ENCODE data around the gene AUTS2. TPM values are rescaled to one million over a fixed set of nuclear protein-coding genes. Genes with fewer than 3 reads are reported as not detected.

Gene AUTS2
- total RNA-seq, 1 experiment from 2014 or later, result 38.5 TPM

GRCh38 chr7:69577221-69577620 is 21.1 kb upstream of the AUTS2 start:
- peaks cover 13% of the 10 kb centered on the region for H3K4me1 ChIP-seq (ENCODE audit: low read length)
- H3K9ac ChIP-seq (ENCODE audit: low read length), result no peak overlapping the region
- H3K79me2 ChIP-seq (ENCODE audit: low read length), result no peaks in the 10 kb centered on the region
- no peaks in the 10 kb centered on the region for H3K9me3 ChIP-seq (ENCODE audit: low read length)
- H2AFZ ChIP-seq (ENCODE audit: low read length), result no peak overlapping the region
- no peaks in the 10 kb centered on the region for H3K36me3 ChIP-seq (ENCODE audit: insufficient read depth, low read length)
- no peaks in the 10 kb centered on the region for H3K27me3 ChIP-seq (ENCODE audit: low read length)
- DNase-seq, result no peak
- no peak overlapping the region for H3K27ac ChIP-seq (ENCODE audit: low read length)
- no peaks in the 10 kb centered on the region for H4K20me1 ChIP-seq (ENCODE audit: insufficient read depth, low read depth, low read length)
- H3K9me2 ChIP-seq (replicated peaks; ENCODE audit: insufficient read depth, low read length), result no peaks in the 10 kb centered on the region
- no peak overlapping the region for H3K4me2 ChIP-seq (ENCODE audit: low read depth, low read length, poor library complexity, severe bottlenecking)
- no peak overlapping the region for H3K4me3 ChIP-seq (ENCODE audit: low read length)

DNA sequence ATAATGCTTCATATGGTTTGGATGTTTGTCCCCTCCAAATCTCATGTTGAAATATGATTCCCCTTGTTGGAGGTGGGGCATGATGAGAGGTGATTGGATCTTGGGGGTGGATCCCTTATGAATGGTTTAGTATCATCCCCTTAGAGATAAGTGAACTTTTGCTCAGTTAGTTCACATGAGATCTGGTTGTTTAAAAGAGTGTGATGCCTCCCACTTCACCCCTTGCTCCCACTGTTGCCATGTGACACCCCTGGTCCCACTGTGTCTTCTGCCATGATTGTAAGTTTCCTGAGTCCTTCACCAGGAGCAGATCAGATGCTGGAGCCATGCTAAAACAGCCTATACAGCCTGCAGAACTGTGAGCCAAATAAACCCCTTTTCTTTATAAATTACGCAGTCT is 13.1 kb upstream of the AUTS2 start:
- Histone ChIP-seq H3K36me3 (ENCODE audit: insufficient read depth, low read length) (no peaks in the 10 kb centered on the region), H3K27me3 (ENCODE audit: low read length) (no peaks in the 10 kb centered on the region), H3K9ac (ENCODE audit: low read length) (no peak overlapping the region), H2AFZ (ENCODE audit: low read length) (no peak overlapping the region), H4K20me1 (ENCODE audit: insufficient read depth, low read depth, low read length) (no peaks in the 10 kb centered on the region), H3K4me2 (ENCODE audit: low read depth, low read length, poor library complexity, severe bottlenecking) (no peak overlapping the region), H3K27ac (ENCODE audit: low read length) (no peak overlapping the region), H3K9me3 (ENCODE audit: low read length) (no peaks in the 10 kb centered on the region), H3K79me2 (ENCODE audit: low read length) (no peaks in the 10 kb centered on the region), H3K9me2 (replicated peaks; ENCODE audit: insufficient read depth, low read length) (no peaks in the 10 kb centered on the region), H3K4me3 (ENCODE audit: low read length) (no peak overlapping the region), H3K4me1 (ENCODE audit: low read length) (peaks cover 7% of the 10 kb centered on the region; the same call in 1 of the 2 replicates)
- no peak for DNase-seq

DNA sequence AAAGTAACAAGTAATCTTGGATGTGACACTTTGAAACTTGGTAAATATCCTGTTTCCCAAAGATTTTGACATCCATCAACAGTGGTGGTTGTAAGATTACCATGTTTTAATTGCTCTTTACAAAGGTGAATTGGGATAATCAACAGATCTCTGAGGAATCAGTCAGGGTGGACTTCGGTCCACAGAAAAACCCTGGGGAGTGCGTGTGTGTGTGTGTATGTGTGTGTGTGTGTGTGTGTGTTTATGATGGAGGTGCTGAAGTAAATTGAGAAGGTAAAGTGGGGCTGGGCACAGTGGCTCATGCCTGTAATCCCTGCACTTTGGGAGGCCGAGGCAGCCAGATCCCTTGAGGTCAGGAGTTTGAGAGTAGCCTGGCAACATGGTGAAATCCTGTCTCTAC is 12.0 kb upstream of the AUTS2 start:
- no peaks in the 10 kb centered on the region for H3K27me3 ChIP-seq (ENCODE audit: low read length)
- no peaks in the 10 kb centered on the region for H4K20me1 ChIP-seq (ENCODE audit: insufficient read depth, low read depth, low read length)
- no peak for DNase-seq
- no peaks in the 10 kb centered on the region for H3K9me2 ChIP-seq (replicated peaks; ENCODE audit: insufficient read depth, low read length)
- H3K36me3 ChIP-seq (ENCODE audit: insufficient read depth, low read length), result no peaks in the 10 kb centered on the region
- peaks cover 7% of the 10 kb centered on the region; the same call in 1 of the 2 replicates for H3K4me1 ChIP-seq (ENCODE audit: low read length)
- H3K79me2 ChIP-seq (ENCODE audit: low read length), result no peaks in the 10 kb centered on the region
- H3K27ac ChIP-seq (ENCODE audit: low read length), result no peak overlapping the region
- no peak overlapping the region for H3K4me2 ChIP-seq (ENCODE audit: low read depth, low read length, poor library complexity, severe bottlenecking)
- no peak overlapping the region for H3K4me3 ChIP-seq (ENCODE audit: low read length)
- H3K9me3 ChIP-seq (ENCODE audit: low read length), result no peaks in the 10 kb centered on the region
- no peak overlapping the region for H2AFZ ChIP-seq (ENCODE audit: low read length)
- no peak overlapping the region for H3K9ac ChIP-seq (ENCODE audit: low read length)

- H3K4me1 ChIP-seq (ENCODE audit: low read length), result peaks cover 7% of the 10 kb centered on the region; the same call in 1 of the 2 replicates
- H3K9me3 ChIP-seq (ENCODE audit: low read length), result no peaks in the 10 kb centered on the region
- H3K36me3 ChIP-seq (ENCODE audit: insufficient read depth, low read length), result no peaks in the 10 kb centered on the region
- H3K79me2 ChIP-seq (ENCODE audit: low read length), result no peaks in the 10 kb centered on the region
- no peak overlapping the region for H2AFZ ChIP-seq (ENCODE audit: low read length)
- H3K9me2 ChIP-seq (replicated peaks; ENCODE audit: insufficient read depth, low read length), result no peaks in the 10 kb centered on the region
- H3K4me2 ChIP-seq (ENCODE audit: low read depth, low read length, poor library complexity, severe bottlenecking), result no peak overlapping the region
- no peak for DNase-seq
- no peak overlapping the region for H3K4me3 ChIP-seq (ENCODE audit: low read length)
- no peak overlapping the region for H3K9ac ChIP-seq (ENCODE audit: low read length)
- H3K27ac ChIP-seq (ENCODE audit: low read length), result no peak overlapping the region
- no peaks in the 10 kb centered on the region for H4K20me1 ChIP-seq (ENCODE audit: insufficient read depth, low read depth, low read length)
- H3K27me3 ChIP-seq (ENCODE audit: low read length), result no peaks in the 10 kb centered on the region
These were observed 9.5 kb upstream of the AUTS2 start for GRCh38 chr7:69588773-69589172.

DNA sequence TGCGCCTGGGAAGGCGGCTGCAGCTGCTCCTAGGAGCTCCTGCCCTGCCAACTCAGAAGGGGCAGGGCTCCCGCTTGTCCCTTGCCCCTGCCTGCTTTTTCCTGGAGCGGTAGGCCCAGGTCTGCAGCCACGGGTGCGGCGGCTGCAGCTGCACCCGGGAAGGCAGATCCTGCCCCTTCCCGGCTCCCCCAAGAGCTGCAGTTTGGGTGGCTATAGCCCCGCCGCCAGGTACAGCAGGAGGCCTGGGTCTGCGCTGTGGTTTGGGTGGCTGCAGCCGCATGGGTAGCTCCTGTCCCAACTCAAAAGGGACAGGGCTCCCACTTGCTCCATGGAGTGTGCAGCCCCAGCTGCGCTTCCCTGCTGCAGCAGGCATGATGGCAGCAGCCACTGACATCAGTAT is 6.5 kb upstream of the AUTS2 start:
- H2AFZ ChIP-seq (ENCODE audit: low read length), result no peak overlapping the region
- H3K4me2 ChIP-seq (ENCODE audit: low read depth, low read length, poor library complexity, severe bottlenecking), result no peak overlapping the region
- H3K9me3 ChIP-seq (ENCODE audit: low read length), result no peaks in the 10 kb centered on the region
- H3K36me3 ChIP-seq (ENCODE audit: insufficient read depth, low read length), result no peaks in the 10 kb centered on the region
- no peaks in the 10 kb centered on the region for H4K20me1 ChIP-seq (ENCODE audit: insufficient read depth, low read depth, low read length)
- no peaks in the 10 kb centered on the region for H3K9me2 ChIP-seq (replicated peaks; ENCODE audit: insufficient read depth, low read length)
- H3K27ac ChIP-seq (ENCODE audit: low read length), result no peak overlapping the region
- no peak for DNase-seq
- no peaks in the 10 kb centered on the region for H3K27me3 ChIP-seq (ENCODE audit: low read length)
- H3K79me2 ChIP-seq (ENCODE audit: low read length), result no peaks in the 10 kb centered on the region
- H3K9ac ChIP-seq (ENCODE audit: low read length), result no peak overlapping the region
- H3K4me3 ChIP-seq (ENCODE audit: low read length), result no peak overlapping the region
- H3K4me1 ChIP-seq (ENCODE audit: low read length), result peaks cover 7% of the 10 kb centered on the region; the same call in 1 of the 2 replicates

DNA sequence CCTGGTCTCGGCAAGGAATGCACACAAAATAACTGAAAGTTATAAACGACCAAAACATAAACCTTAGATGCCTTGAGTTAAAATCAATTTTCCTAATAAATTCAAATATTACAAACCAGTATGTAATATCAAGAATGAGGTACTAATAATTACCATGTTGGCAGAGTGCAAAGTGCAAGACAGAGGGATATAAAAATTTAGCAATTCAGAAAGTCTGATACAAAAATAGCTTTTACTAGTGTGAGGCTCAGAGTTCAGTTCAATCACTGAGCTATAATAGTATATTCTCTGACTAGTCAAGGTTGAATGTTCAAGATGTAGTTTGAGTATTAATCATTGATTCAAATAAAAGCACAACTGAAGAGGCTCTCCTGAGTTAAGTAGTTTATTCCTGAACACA is 4.8 kb upstream of the AUTS2 start:
- Histone ChIP-seq H3K4me1 (ENCODE audit: low read length) (peaks cover 11% of the 10 kb centered on the region), H3K9me3 (ENCODE audit: low read length) (no peaks in the 10 kb centered on the region), H3K4me3 (ENCODE audit: low read length) (no peak overlapping the region), H3K36me3 (ENCODE audit: insufficient read depth, low read length) (no peaks in the 10 kb centered on the region), H3K9ac (ENCODE audit: low read length) (no peak overlapping the region), H3K79me2 (ENCODE audit: low read length) (no peaks in the 10 kb centered on the region), H4K20me1 (ENCODE audit: insufficient read depth, low read depth, low read length) (no peaks in the 10 kb centered on the region), H3K27ac (ENCODE audit: low read length) (no peak overlapping the region), H2AFZ (ENCODE audit: low read length) (no peak overlapping the region), H3K4me2 (ENCODE audit: low read depth, low read length, poor library complexity, severe bottlenecking) (no peak overlapping the region), H3K9me2 (replicated peaks; ENCODE audit: insufficient read depth, low read length) (no peaks in the 10 kb centered on the region), H3K27me3 (ENCODE audit: low read length) (no peaks in the 10 kb centered on the region)
- no peak for DNase-seq

DNA sequence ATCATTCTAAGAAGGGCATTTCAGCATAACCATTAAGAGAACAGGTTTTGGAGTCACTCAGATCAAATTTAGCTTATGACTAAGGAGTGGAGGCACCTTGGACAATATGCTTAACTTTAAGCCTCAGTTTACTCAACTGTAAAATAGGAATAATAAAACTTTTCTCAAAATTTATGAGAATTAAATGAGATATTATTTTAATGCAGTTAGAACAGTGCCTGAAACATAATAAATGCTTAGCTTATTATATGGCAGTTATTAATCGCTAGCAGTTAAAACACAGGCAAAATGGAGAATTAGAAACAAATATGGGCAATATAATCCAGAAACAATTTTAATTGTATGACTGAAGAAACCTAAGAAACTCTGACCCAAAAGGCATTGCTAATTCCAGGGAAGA is 2.9 kb upstream of the AUTS2 start:
- Histone ChIP-seq H3K4me1 (ENCODE audit: low read length) (peaks cover 15% of the 10 kb centered on the region), H3K9ac (ENCODE audit: low read length) (no peak overlapping the region), H3K9me2 (replicated peaks; ENCODE audit: insufficient read depth, low read length) (no peaks in the 10 kb centered on the region), H4K20me1 (ENCODE audit: insufficient read depth, low read depth, low read length) (peaks cover 4% of the 10 kb centered on the region; the same call in 1 of the 2 replicates), H3K4me2 (ENCODE audit: low read depth, low read length, poor library complexity, severe bottlenecking) (no peak overlapping the region), H3K27me3 (ENCODE audit: low read length) (no peaks in the 10 kb centered on the region), H3K27ac (ENCODE audit: low read length) (no peak overlapping the region), H3K4me3 (ENCODE audit: low read length) (no peak overlapping the region), H2AFZ (ENCODE audit: low read length) (no peak overlapping the region), H3K79me2 (ENCODE audit: low read length) (no peaks in the 10 kb centered on the region), H3K9me3 (ENCODE audit: low read length) (no peaks in the 10 kb centered on the region), H3K36me3 (ENCODE audit: insufficient read depth, low read length) (no peaks in the 10 kb centered on the region)
- no peak for DNase-seq

DNA sequence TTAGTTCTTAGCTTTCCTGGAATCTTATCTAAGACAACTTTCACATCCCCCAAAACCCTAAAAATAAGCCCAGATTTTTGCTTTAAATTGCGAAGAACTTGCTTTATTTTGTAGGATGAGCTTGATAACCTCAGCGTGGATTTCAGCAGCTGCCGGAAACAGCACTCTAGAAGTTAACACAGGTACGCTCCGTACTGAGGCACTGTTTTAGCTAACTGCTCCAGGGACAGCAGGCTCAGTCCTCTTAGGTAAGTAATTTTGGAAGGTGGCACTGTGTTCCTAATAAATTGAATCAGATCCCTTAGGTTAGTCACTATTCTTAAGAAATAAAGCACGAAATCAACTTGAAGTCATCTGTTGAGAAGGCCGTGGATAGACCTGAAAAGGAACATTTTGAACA is 2.2 kb upstream of the AUTS2 start:
- H3K4me1 ChIP-seq (ENCODE audit: low read length), result peaks cover 22% of the 10 kb centered on the region
- DNase-seq, result no peak
- H3K9me3 ChIP-seq (ENCODE audit: low read length), result no peaks in the 10 kb centered on the region
- no peak overlapping the region for H3K9ac ChIP-seq (ENCODE audit: low read length)
- H3K27me3 ChIP-seq (ENCODE audit: low read length), result no peaks in the 10 kb centered on the region
- H3K79me2 ChIP-seq (ENCODE audit: low read length), result no peaks in the 10 kb centered on the region
- no peaks in the 10 kb centered on the region for H3K9me2 ChIP-seq (replicated peaks; ENCODE audit: insufficient read depth, low read length)
- no peak overlapping the region for H3K4me2 ChIP-seq (ENCODE audit: low read depth, low read length, poor library complexity, severe bottlenecking)
- peaks cover 10% of the 10 kb centered on the region; the same call in 1 of the 2 replicates for H4K20me1 ChIP-seq (ENCODE audit: insufficient read depth, low read depth, low read length)
- no peak overlapping the region for H3K4me3 ChIP-seq (ENCODE audit: low read length)
- H2AFZ ChIP-seq (ENCODE audit: low read length), result no peak overlapping the region
- no peaks in the 10 kb centered on the region for H3K36me3 ChIP-seq (ENCODE audit: insufficient read depth, low read length)
- H3K27ac ChIP-seq (ENCODE audit: low read length), result no peak overlapping the region

All from Karpas-422 (cell line).